Activated CD8-positive, alpha-beta memory T cell treated with anti-CD3 and anti-CD28 coated beads, Interleukin-2, amount 50 U/mL, for 24 hours (primary cell): Measurements from ENCODE around the gene MAN2B2.

Experiments used
- DNase-seq: peaks from one replicate; pipeline ENCODE4 v3.0.0-alpha.2; 2020; ENCODE audit errors: extremely low read depth

The MAN2B2 gene

DNA sequence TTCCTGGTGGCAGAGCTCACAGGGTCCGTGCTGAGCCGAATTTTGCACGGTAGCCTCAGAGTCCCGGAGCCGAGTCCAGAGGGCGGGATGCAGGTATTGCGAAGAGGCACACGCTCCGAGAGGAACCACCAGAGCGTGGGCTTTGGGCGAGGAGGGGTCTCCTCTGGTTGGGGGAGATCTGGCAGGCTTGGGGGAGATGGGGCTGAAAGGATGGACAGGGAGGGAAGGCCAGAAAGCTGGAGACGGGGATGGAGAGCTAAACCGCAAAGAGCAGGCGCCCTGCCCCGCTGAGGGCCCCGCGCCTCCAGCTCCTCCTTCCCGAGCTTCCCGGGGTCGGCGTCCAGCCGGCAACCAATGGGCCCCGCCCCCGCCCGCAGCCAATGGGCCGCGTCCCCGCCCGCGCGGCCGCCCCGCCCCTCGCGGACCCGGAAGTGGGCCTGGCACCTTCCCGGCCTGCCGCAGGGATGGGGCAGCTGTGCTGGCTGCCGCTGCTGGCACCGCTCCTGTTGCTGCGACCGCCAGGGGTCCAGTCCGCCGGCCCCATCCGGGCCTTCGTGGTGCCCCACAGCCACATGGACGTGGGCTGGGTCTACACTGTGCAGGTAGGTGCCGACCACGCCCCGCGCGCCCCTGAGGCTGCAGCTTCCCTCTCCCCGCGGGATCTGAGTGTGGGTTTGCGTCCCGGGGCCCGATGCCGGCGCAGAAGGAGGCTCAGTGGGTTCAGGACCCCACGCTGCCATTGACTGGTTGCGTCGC is at the start of gene MAN2B2:
TSS of gene MAN2B2 (plus strand) at position 443 of the 756 bp plus-strand sequence. CDS start at position 465, 22 bp downstream.
- peak; percentile 49 for DNase-seq

DNA sequence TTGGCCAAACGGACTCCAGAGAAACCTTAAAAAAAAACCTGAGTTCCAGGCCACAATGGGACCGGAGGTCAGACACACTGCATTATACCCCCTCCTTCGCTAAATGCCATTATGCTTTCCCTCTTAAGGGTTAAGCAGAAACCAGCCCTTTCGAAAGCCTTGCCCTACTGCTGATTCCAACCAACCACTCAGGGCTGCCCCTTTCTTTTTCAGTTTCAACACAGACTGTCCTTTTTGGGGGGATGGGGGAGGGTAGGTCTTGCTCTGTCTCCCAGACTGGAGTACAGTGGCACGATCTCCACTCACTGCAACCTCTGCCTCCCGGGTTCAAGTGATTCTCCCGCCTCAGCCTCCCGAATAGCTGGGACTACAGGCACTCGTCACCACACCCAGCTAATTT is 49.5 kb upstream of the MAN2B2 start:
- DNase-seq: no peak

DNA sequence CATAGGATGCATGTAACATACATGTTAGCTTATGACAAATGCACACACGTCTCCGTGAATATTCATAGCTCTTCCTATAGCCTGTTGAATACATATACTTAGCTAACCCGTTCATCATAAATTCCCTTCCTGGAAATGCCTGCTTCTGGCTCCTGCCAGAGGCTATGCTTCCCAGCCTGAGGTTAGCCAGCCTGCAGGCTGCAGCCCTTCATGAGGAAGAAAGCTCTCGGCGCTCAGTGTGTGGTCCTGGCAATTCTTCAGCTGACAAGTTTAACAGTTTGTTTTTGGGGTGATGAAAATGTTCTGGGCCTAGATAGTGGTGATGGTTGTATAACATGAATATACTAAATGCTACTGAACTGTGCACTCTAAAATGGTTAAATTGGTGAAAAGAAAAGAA is 48.8 kb upstream of the MAN2B2 start:
- DNase-seq: no peak

DNA sequence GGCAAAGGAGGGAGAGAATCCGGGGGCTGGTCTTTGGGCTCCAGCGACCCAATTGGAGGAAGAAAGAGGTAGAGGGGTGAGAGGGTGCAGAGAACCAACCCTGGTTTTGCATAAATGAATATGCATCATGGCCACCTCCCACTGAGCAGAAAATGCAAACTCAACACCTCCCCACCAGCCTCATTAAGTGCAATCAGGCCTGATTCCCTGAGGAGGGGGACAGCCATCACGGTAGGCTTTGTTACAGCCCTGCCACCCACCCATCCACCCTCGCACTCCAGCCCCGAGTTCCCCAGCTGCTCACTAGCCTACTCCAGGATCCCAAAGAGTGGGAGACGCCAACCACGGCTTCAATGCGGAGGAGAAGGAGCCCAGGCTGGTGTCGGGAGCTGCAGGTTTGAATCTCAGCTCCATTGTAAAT is 48.3 kb upstream of the MAN2B2 start:
- DNase-seq: no peak

DNA sequence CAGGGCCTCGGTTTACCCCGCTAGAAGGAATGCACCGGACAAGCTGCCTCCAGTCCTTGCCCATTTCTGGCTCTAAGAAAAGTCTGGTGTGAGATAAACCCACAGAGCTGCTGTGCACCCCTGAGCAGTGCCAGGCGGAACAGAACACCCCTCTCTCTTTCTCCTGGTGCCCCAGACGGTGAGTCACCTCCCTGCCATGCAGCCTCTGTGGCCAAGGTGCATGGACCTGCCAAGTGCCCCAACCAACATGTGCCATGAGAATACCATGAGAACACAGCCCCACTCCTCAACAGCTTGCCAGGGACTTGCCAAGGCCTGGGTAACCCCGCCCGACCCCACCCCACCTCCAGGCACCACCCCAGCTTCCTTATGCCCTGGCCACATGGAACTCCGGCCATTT is 47.7 kb upstream of the MAN2B2 start:
- no peak for DNase-seq

DNA sequence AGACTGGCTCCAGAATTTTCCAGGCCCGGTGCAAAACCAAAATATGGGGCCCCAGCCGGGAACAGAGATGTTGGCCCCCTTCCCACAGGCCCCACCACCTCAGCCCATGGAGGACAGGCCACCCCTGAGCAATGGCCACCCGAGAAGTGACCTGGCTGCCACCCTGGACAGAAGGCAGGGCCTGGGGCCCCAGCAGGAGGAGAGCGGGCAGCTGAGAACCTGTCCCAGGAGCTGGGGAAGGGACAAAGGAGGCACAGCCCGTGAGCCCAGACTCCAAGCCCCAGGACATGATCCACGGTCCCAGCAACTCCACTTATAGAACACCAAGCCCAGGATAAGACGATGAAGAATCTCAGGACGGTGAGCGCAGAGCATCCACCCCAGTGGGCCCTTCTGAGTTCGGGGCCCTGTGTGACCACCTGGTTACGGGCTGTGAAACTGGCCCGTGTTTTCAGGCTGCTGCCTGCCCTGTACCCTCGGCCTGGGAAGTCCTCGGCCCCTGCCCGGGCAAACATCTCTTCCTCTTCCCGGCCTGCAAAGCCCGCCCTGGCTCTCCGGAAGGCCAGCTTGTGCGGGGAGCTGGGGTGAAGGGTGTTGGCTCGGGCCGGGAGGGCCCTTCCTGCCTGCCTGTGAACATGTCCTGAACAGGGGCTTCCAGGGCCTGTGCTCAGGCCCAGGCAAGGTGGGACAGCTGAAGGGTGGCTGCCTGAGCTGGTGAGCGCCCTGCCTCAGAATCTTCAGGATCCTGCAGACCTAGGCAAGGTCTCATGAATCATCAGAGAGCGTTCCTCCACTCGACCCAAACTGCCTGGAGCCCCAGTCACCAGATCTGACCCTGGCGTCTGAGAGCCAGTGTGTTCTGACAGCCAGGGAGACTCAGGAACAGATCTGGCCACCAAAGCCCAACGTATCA is 47.0 kb upstream of the MAN2B2 start:
- DNase-seq: no peak

DNA sequence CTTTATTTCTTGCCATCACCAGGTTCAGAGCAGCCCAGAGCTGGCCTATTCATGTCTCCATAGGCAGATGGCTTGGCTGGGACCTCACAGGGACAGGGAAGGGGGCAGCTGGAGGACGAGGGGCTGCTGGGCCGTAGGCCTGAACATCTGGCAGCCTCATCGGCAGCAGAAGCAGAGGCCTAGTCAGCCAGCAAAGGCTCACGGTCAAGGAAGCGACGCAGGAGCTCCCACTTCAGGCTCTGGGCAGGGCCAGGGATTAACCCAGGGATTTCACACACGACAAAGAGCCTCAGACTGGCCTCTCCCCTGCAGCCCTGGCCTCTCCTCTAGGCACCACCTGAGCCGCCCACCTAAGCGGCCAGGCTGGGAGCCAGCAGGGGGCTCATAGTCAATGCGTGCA is 46.0 kb upstream of the MAN2B2 start:
- DNase-seq: no peak

DNA sequence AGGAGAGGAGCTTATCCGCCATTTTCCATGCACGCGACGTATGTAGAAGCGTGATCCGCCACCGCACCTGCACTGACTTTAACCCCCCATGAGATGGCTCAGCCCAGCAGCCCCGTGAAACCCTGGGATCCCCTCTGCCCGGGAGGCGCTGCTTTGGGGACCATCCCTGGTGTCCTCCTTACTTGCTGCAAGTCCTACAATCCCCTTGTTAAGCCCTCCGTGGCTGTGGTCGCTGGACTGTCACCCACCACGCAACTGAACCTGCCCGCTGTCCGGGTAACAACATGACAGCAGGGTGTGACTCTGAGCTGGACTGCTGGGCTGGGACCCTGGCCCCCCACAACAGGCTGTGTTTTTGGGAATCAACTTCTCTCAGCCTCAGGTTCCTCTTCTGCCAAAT is 44.7 kb upstream of the MAN2B2 start:
- DNase-seq: no peak

DNA sequence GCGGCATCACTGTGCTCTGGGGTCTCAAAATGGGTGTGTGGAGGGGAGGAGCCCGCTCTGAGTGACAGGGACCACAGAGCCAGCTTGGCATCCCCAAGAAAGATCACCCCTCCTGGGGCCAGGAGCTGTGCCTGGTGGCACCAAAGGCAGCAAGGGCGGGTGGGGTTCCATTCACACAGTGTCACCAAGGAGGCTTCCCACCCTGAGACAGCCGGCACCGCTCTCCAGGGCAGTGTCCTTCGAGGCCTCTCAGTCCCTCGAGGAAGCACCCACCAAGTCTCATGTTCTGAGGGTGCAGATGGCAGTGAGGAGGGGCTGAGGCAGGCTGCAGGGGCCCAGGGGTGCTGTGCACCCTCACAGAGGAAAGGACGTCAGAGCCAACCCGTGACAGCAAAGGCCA is 44.0 kb upstream of the MAN2B2 start:
- no peak for DNase-seq

DNA sequence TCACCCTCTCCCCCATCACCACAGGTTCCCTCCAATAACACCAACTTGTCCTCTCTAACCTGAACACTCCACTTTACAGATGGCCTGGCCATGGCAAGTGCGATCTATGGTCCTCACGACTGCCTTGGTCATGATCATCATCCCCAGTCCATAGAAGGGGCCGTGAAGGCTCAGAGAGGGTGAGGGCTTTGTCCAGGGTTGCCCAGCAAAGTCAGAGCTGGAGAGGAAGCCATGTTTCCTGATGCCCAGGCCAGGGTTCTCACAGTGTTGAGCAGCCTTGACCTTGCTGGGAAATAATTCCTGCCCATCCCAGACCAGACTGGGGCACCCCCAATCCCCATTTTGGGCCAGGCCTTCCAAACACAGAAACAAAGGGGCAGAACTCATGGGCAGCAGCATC is 42.9 kb upstream of the MAN2B2 start:
- no peak for DNase-seq

DNA sequence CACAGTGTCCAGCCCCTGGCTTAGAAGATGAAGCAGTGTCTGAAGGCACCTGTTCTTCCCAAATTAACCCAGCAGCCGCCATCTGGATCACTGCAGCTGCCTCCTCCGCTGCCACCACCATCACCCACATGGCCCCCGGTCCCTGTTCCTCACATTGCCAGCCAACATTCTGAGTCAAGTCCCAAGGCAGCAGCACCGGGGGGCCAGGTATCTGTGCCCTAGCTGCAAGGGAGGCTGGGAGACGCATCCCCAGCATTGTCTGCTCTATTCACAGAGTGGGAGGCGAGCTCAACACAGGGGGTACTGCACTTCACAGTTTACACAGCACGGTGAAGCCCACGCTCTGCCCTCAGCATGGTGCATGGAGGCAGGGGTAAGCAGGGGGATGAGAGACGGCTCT is 42.3 kb upstream of the MAN2B2 start:
- DNase-seq: no peak

DNA sequence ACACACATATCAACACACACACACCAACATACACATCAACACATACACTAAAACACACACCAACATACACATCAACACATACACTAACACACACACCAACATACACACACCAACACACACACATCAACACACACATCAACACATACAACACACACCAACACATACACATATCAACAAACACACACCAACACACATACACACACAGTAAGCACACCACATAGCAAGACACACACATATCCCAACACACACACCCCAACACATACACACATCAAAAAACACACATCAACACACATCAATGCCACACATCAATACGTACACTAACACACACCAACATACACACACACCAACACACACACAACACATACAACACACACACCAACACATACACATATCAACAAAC is 40.9 kb upstream of the MAN2B2 start:
- DNase-seq: no peak

DNA sequence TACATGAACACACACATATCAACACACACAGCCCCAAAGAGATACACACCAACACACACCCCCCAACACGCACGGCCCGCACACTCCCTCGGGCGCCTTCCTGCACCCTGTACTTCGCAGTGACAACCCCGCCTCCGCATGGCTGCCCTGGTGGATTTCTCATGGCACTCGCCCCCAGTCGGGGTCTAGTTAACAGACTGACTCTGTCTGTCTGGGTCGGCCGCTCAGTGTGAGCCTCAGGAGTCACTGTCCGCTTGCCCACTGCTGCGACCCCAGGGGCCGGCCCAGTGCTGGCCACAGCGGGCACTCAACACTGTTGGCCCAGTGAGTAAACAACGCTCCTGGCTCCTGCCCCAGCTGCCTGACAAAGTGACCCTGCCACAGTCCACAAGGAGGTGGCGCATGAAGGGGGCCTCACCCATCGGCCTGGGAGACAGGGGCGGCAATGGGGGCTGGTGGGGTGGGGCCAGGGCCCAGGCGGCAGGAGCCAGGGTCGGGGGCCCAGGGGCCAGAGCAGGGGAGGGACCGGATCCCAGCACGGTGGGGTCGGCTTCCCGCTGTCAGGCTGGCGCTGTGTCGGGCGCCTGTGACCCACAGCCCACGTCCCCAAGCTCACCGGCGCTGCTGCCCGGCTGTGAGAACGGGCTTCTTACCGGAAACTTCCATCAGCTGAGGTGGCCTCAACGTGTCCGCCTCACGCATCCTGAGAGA is 40.2 kb upstream of the MAN2B2 start:
- DNase-seq: no peak

DNA sequence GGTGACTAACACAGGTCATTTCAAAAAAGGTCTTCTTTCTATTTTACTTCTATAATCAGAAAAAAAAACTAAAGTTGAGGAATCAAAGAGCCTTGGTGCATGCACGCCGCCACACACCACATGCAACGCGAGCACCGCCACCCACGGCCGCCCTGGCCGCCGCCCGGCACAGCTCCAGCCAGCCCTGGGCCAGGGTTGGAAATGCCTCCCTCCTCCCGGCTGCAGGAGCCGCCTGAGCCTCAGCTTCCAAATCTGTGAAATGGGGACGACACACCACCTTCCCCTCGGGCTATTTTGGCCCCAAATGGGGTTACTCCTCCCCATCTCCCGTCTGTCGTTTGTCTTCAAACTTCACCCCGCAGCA is 39.7 kb upstream of the MAN2B2 start:
- no peak for DNase-seq

DNA sequence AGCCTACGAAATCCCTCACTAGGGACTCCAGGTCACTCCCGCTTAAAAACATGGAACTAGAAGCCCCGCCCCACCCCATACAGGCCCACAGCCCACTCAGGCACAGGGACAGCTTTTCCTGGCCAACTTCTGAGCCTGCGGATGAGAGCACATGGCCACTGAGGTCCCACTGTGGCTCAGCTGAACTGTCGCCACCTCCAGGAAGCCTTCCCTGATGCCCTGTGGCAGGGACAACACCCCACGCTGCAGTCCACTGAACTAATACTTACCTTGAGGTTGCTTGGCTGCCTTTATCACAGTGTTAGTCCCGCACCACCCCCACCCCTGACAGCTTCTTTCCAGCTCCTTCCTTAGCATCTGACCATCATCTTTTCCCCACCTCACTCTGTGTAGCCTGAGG is 39.3 kb upstream of the MAN2B2 start:
- no peak for DNase-seq

DNA sequence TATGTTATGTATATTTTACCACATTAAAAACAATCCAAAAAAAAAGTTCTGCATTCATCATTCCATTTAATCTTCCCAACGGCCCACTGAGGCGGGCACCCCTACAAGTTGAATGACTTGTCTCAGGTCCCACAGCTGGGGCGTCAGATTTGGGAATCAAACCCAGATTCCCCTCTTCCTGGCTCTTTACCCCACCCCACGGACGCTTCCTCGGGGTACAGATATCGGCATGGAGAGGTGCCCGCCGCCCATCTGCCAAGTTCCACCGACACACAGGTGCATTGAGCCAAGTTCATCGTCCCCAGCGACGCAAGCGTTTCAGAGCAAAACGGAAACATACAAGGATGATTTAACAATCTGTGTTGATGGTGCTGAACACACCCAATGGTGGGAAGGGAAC is 36.9 kb upstream of the MAN2B2 start:
- no peak for DNase-seq

DNA sequence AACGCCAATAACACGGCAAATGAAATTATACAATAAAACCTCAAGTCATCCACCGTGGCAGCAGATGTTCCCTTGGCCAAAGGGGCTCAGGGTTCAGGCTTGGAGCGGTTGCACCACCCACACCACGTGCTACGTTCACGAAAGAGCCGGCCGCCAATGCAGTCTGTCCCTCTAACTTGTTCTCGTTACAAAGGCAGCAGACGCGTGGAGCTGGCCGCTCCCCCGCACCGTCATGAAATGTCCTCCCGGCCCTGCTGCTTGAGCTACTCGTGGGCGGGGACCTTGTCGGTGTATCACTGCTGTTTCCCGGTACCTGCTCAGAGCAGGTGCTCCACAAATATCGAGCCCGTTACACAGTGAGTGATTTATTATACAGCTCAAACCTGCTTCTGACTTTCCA is 36.4 kb upstream of the MAN2B2 start:
- DNase-seq: no peak

DNA sequence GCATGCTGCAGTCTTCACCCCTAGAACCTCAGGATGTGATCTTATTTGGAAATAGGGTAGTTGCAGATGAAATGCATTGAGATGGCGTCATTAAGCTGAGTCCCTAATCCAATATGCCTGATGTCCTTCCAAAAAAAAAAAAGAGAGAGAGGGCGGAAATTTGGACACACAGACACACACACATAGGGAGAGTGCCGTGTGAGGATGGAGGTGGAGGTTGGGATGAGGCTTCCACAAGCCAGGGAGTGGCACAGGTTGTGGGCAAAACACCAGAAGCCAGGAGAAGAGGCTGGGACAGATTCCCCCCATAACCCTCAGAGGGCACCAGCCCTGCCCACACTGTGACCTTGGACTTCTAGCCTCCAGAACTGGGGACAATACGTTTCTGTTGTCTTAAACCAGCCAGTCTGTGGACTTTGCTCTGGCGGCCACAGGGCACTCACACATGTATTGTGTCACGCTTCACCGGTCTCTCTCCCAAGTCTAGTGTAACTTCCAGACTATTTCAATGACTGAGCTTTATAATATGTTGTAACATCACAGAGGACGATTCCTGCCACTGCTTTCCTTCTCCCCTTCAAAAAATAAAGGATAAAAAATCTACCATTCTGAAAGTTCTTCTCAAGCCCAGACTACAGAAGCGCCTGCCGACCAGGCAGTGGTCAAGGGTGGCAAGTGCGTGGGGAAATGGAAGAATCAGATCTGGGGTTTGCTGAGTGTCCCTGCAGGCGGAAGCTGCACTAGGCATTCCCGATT is 35.8 kb upstream of the MAN2B2 start:
- DNase-seq: no peak

DNA sequence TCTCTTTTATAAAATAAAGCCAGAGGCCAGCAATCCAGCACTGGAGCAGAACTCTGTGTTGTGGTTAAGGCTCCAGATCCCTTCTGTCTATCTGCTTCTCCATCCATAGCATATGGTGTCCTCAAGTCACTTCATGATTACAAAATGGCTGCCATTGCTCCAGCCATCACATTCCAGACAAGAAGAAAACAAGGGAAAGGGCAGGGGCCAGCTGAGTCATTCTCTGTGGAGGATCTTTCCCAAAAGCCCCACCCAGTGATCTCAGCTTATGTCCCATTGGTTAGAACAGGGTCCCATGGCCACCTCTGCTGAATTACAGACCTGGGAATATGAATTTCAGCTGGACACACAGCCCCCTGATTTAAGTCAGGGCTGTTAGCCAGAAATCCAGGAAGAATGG is 34.1 kb upstream of the MAN2B2 start:
- no peak for DNase-seq

DNA sequence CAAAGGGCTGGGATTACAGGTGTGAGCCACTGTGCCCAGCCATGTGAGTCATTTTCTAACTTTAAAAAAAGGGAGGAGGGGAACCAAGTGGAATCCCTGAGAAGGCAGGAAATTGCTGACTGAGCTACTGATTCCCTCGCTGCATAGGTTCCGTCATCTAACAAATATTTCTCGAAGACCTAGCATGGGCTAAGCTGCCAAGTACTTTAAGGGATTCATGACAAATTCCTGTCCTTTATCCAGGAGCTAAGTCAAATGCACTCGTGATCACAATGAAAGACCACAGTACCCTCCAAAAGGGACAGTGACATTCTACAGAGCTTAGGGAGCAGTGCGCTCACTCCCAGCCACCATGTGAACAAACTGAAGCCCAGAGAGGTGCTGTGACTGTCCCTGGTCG is 33.2 kb upstream of the MAN2B2 start:
- no peak for DNase-seq

DNA sequence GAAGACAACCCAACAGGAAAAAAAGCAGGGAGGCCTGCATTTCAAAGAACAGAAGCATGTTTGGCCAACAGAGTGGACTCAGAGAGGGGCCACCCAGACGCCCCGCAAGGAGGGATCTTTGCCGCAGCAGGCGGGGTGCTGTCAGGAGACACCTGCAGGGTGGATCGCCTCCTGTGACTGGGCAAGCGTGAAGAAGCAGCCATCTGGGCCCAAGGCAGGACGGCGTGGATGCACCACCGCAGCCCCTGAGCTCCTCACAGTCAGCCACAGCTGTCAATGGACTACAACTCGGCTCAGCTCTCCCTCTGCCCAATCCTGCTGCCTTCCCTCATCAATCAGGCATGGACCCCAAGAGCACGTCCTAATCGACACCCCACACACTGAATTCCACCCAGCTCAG is 32.0 kb upstream of the MAN2B2 start:
- DNase-seq: no peak

DNA sequence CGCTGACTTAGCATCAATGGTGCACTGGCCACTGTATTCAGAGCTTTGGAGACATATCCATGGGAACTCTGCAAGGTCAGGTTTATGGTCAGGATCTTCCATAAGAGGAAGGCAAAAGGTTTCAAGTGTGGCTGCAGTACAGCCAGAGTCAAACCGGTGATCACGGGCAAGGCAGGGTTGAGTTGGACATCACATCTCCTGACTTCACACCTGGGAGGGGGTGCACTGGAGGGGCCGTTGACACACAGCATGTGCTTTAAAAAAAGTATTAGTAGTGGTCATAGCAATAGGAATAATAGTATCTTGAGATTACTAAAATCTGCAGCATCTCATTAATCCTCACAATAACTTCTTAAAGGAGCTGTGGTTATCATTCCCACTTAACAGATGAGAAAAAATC is 28.9 kb upstream of the MAN2B2 start:
- DNase-seq: no peak
